GM19397 (cell line): Measurements from ENCODE around the gene AHNAK2.
"Not testable (repeated sequence)": the region's sequence is repeated elsewhere in the genome, so short reads cannot be mapped to it uniquely, and the experiment has no call there.

Experiments used
- ATAC-seq: cut with Tn5 transposase; IDR thresholded peaks from one replicate; pipeline ENCODE4 v1.9.1; 2021; ENCODE audit warnings: mild to moderate bottlenecking, moderate library complexity; ENCODE audit not compliant: unreplicated experiment

The AHNAK2 gene

GRCh38 chr14:104954746-104955395 is 23.3 kb downstream of the AHNAK2 start:
- no peak for ATAC-seq

- no peak for ATAC-seq
Observed at GRCh38 chr14:104953896-104954656, 24.1 kb downstream of the AHNAK2 start.

- ATAC-seq, result no peak
Observed at GRCh38 chr14:104953097-104953496, 25.1 kb downstream of the AHNAK2 start.

- ATAC-seq, result not testable (repeated sequence)
Observed at GRCh38 chr14:104951863-104952657, 26.1 kb downstream of the AHNAK2 start.

- not testable (repeated sequence) for ATAC-seq
Observed at GRCh38 chr14:104950701-104951100, 27.5 kb downstream of the AHNAK2 start.

- no peak for ATAC-seq
Observed at GRCh38 chr14:104950021-104950420, 28.2 kb downstream of the AHNAK2 start.

GRCh38 chr14:104949406-104949955 is 28.7 kb downstream of the AHNAK2 start:
- ATAC-seq, result not testable (repeated sequence)

- no peak for ATAC-seq
Observed at GRCh38 chr14:104948736-104949031, 29.5 kb downstream of the AHNAK2 start.

GRCh38 chr14:104947881-104948735 is 30.1 kb downstream of the AHNAK2 start:
- ATAC-seq, result not testable (repeated sequence)

GRCh38 chr14:104947201-104947600 is 31.0 kb downstream of the AHNAK2 start:
- ATAC-seq, result not testable (repeated sequence)

- ATAC-seq, result not testable (repeated sequence)
Observed at GRCh38 chr14:104945986-104946965, 31.9 kb downstream of the AHNAK2 start.

GRCh38 chr14:104945266-104945665 is 32.9 kb downstream of the AHNAK2 start:
- not testable (repeated sequence) for ATAC-seq

GRCh38 chr14:104944436-104945205 is 33.6 kb downstream of the AHNAK2 start:
- not testable (repeated sequence) for ATAC-seq

- ATAC-seq, result not testable (repeated sequence)
Observed at GRCh38 chr14:104944016-104944308, 34.2 kb downstream of the AHNAK2 start.

- not testable (repeated sequence) for ATAC-seq
Observed at GRCh38 chr14:104943216-104944015, 34.8 kb downstream of the AHNAK2 start.

- ATAC-seq, result no peak
Observed at GRCh38 chr14:104942586-104942985, 35.6 kb downstream of the AHNAK2 start.

GRCh38 chr14:104941508-104942365 is 36.4 kb downstream of the AHNAK2 start:
- no peak for ATAC-seq
